GM18907 (cell line): ENCODE measurements around the gene PRDX5.

ENCODE experiments used
- ATAC-seq: cut with Tn5 transposase; IDR thresholded peaks from one replicate; pipeline ENCODE4 v1.9.1; 2021; ENCODE audit warnings: mild to moderate bottlenecking, moderate library complexity; ENCODE audit not compliant: unreplicated experiment

PRDX5 gene

GRCh38 chr11:64359712-64360445 lies 42.0 kb downstream of the PRDX5 start:
- no peak for ATAC-seq

GRCh38 chr11:64360448-64360921 lies 42.6 kb downstream of the PRDX5 start:
- ATAC-seq, result no peak

- ATAC-seq, result no peak
Observed at GRCh38 chr11:64361659-64362058, 43.7 kb downstream of the PRDX5 start.

- ATAC-seq, result no peak
Observed at GRCh38 chr11:64362339-64362738, 44.4 kb downstream of the PRDX5 start.

- ATAC-seq, result no peak
Observed at GRCh38 chr11:64364435-64364834, 46.5 kb downstream of the PRDX5 start.

GRCh38 chr11:64364911-64365310 lies 47.0 kb downstream of the PRDX5 start:
- no peak for ATAC-seq

- ATAC-seq, result no peak
Observed at GRCh38 chr11:64366751-64367150, 48.8 kb downstream of the PRDX5 start.

GRCh38 chr11:64367931-64368672 lies 50.2 kb downstream of the PRDX5 start:
- no peak for ATAC-seq

- ATAC-seq, result no peak
Observed at GRCh38 chr11:64368673-64369074, 50.8 kb downstream of the PRDX5 start.

GRCh38 chr11:64369440-64370421 lies 51.8 kb downstream of the PRDX5 start:
- ATAC-seq, result no peak

- ATAC-seq, result no peak
Observed at GRCh38 chr11:64371201-64371600, 53.3 kb downstream of the PRDX5 start.
